Natural killer cell treated with Interleukin-12 subunit alpha and Interleukin-12 subunit beta and Interleukin-15 and Interleukin-18, amount 100 ng/mL, for 72 hours (primary cell): ENCODE data around the gene HMG20B. TPM values are rescaled to one million over a fixed set of nuclear protein-coding genes. Genes with fewer than 3 reads are reported as not detected.

Source experiments
- total RNA-seq, 2 donors: library from RNA; stranded (reverse); gene quantifications; one replicate each; pipeline ENCODE4 v1.2.3, GENCODE V29; 2022

HMG20B gene
- total RNA-seq, 2 donors from 2014 or later, result 38.2 to 48.0 TPM

Other genes starting within 250 kb of the HMG20B start
- 10 to 100 TPM; 21.4 to 41.7 TPM for gene NFIC, start 206.4 kb upstream of the HMG20B start, total RNA-seq
- under 1 TPM in 1 of 2 donors, not detected in 1; 0.62 TPM for gene SMIM24, start 92.4 kb upstream of the HMG20B start, total RNA-seq
- not detected for gene SMIM44, start 89.5 kb upstream of the HMG20B start, total RNA-seq
- gene DOHH, start 72.3 kb upstream of the HMG20B start, total RNA-seq, result 10 to 100 TPM; 16.1 to 28.6 TPM
- gene FZR1, start 66.6 kb upstream of the HMG20B start, total RNA-seq, result 10 to 100 TPM; 51.4 to 63.0 TPM
- gene TEKTIP1, start 33.8 kb upstream of the HMG20B start, total RNA-seq, result 1 to 10 TPM; 3.3 to 4.4 TPM
- gene MFSD12, start 15.4 kb upstream of the HMG20B start, total RNA-seq, result 10 to 100 TPM; 72.2 to 73.1 TPM
- under 1 TPM; 0.25 to 0.40 TPM for gene GIPC3, start 12.5 kb downstream of the HMG20B start, total RNA-seq
- gene TBXA2R, start 33.9 kb downstream of the HMG20B start, total RNA-seq, result under 1 TPM in 1 of 2 donors, not detected in 1; 0.28 TPM
- gene CACTIN, start 53.8 kb downstream of the HMG20B start, total RNA-seq, result 10 to 100 TPM; 28.9 to 44.7 TPM
- 10 to 100 TPM; 27.0 to 29.6 TPM for gene PIP5K1C, start 127.5 kb downstream of the HMG20B start, total RNA-seq
- gene TJP3, start 135.4 kb downstream of the HMG20B start, total RNA-seq, result 1 to 10 TPM in 1 of 2 donors, under 1 TPM in 1; 0.57 to 2.1 TPM
- 10 to 100 TPM; 40.6 to 55.4 TPM for gene APBA3, start 188.7 kb downstream of the HMG20B start, total RNA-seq
- 10 to 100 TPM; 58.5 to 75.1 TPM for gene MRPL54, start 189.7 kb downstream of the HMG20B start, total RNA-seq
- under 1 TPM in 1 of 2 donors, not detected in 1; 0.21 TPM for gene RAX2, start 199.3 kb downstream of the HMG20B start, total RNA-seq
- 10 to 100 TPM; 58.5 to 61.9 TPM for gene MATK, start 213.4 kb downstream of the HMG20B start, total RNA-seq